Glutamatergic neuron (in vitro differentiated cells): ENCODE data around the gene PRODH2. TPM values are rescaled to one million over a fixed set of nuclear protein-coding genes. Genes with fewer than 3 reads are reported as not detected.
"Not testable (repeated sequence)": the region's sequence is repeated elsewhere in the genome, so short reads cannot be mapped to it uniquely, and the experiment has no call there.

Source experiments
- DNase-seq: peaks from one replicate; pipeline ENCODE4 v3.0.0; 2022
- H3K27ac Mint-ChIP-seq: one replicate; pipeline ENCODE4 v1.8.0; 2020; ENCODE audit warnings: mild to moderate bottlenecking, mixed read lengths, inconsistent platforms; ENCODE audit not compliant: unreplicated experiment
- H3K27me3 Mint-ChIP-seq: one replicate; pipeline ENCODE4 v1.8.0; 2020; ENCODE audit warnings: mild to moderate bottlenecking, moderate library complexity, mixed read lengths, inconsistent platforms; ENCODE audit not compliant: unreplicated experiment
- H3K36me3 Mint-ChIP-seq: one replicate; pipeline ENCODE4 v1.8.0; 2020; ENCODE audit warnings: mild to moderate bottlenecking, mixed read lengths, inconsistent platforms; ENCODE audit not compliant: unreplicated experiment
- H3K4me1 Mint-ChIP-seq: one replicate; pipeline ENCODE4 v1.8.0; 2020; ENCODE audit warnings: mild to moderate bottlenecking, low read depth, mixed read lengths, inconsistent platforms; ENCODE audit not compliant: unreplicated experiment
- H3K4me3 Mint-ChIP-seq: one replicate; pipeline ENCODE4 v1.8.0; 2020; ENCODE audit warnings: mild to moderate bottlenecking, mixed read lengths, inconsistent platforms; ENCODE audit not compliant: unreplicated experiment
- H3K9me3 Mint-ChIP-seq: one replicate; pipeline ENCODE4 v1.8.0; 2020; ENCODE audit warnings: mild to moderate bottlenecking, moderate library complexity, mixed read lengths, inconsistent platforms; ENCODE audit not compliant: unreplicated experiment
- total RNA-seq: library from RNA; stranded (reverse); fragmentation: NEBNext Ultra II Directional; extraction: Animal tissue kit (Norgen Biotek cat#: 25700); gene quantifications from one replicate; pipeline ENCODE4 v1.2.1, GENCODE V29; 2021; ENCODE audit not compliant: unreplicated experiment
- TF ChIP-seq, protein P1 (sequence below): fragments of 200-600 bp; sonication (generic); IDR thresholded peaks from one replicate; pipeline ENCODE4 v1.5.0; 2021; ENCODE audit not compliant: partially characterized antibody, unreplicated experiment

The PRODH2 gene
- total RNA-seq, 1 donor from 2014 or later = 0.64 TPM

DNA sequence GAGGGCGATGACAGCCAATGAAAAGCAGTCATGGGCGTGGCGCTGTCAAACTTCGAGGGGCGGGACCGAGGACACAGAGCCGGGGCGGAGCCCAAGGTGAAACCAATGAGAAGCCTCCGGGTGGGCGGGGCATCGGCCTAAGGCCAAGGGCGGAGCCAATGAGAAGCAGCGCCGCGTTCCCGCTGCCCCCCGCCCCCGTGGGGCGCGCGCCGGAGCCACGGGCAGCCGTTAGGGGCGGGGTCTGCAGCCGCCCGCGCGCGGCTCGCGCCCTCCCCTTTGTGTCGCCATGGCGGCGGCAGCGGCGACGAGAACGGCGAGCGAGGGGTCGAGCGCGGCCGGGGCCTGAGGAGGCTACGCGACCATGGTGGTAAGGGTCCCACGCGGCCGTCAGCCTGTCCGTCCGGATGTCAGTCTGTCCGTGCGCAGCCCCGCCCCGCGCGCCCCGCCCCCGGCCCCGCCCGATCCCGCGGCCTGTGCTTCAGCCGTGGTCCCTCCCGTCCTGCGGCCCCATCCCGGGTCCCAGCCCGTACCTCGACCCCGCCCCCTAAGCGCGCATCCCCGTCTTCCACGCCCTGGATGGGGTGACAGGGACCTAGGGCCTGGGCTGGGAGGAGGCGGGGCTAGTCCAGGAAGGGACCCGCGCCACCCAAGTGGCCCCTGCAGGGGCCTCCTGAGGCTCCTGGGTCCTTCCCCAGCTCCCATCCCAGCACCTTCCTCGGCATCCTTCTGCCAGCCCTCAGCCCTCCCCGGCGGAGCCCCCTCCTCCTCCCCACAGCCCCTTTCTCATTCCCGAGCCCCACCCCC lies 37.1 kb downstream of the PRODH2 start, which contains the start of gene ARHGAP33:
Gene ARHGAP33, plus strand, starts transcription at position 267 of the 804 bp plus-strand sequence. Its CDS starts 95 bp downstream, at position 362.
- peak; percentile 100 for DNase-seq
- H3K9me3 Mint-ChIP-seq = peaks cover 15% of the 10 kb centered on the region
- TF ChIP-seq, protein P1, sequence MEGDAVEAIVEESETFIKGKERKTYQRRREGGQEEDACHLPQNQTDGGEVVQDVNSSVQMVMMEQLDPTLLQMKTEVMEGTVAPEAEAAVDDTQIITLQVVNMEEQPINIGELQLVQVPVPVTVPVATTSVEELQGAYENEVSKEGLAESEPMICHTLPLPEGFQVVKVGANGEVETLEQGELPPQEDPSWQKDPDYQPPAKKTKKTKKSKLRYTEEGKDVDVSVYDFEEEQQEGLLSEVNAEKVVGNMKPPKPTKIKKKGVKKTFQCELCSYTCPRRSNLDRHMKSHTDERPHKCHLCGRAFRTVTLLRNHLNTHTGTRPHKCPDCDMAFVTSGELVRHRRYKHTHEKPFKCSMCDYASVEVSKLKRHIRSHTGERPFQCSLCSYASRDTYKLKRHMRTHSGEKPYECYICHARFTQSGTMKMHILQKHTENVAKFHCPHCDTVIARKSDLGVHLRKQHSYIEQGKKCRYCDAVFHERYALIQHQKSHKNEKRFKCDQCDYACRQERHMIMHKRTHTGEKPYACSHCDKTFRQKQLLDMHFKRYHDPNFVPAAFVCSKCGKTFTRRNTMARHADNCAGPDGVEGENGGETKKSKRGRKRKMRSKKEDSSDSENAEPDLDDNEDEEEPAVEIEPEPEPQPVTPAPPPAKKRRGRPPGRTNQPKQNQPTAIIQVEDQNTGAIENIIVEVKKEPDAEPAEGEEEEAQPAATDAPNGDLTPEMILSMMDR = no peak
- peaks cover 18% of the 10 kb centered on the region for H3K4me1 Mint-ChIP-seq
- peaks cover 12% of the 10 kb centered on the region for H3K36me3 Mint-ChIP-seq
- peaks cover 28% of the 10 kb centered on the region for H3K27me3 Mint-ChIP-seq
- peak within 1 kb of the TSS; percentile 94 for H3K4me3 Mint-ChIP-seq
- H3K27ac Mint-ChIP-seq = peak within 1 kb of the TSS; percentile 92

DNA sequence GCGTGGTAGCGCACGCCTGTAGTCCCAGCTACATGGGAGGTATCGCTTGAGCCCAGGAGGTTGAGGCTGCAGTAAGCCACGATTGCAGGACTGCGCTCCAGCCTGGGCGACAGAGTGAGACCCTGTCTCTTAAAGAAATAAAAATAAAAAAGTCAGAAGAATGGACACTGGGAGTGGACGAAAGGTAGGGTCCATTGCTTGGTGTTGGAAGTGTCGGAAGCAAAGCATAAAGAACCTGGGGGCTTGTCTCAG lies 37.7 kb downstream of the PRODH2 start:
- peaks cover 15% of the 10 kb centered on the region for H3K9me3 Mint-ChIP-seq
- TF ChIP-seq, protein P1 = no peak

DNA sequence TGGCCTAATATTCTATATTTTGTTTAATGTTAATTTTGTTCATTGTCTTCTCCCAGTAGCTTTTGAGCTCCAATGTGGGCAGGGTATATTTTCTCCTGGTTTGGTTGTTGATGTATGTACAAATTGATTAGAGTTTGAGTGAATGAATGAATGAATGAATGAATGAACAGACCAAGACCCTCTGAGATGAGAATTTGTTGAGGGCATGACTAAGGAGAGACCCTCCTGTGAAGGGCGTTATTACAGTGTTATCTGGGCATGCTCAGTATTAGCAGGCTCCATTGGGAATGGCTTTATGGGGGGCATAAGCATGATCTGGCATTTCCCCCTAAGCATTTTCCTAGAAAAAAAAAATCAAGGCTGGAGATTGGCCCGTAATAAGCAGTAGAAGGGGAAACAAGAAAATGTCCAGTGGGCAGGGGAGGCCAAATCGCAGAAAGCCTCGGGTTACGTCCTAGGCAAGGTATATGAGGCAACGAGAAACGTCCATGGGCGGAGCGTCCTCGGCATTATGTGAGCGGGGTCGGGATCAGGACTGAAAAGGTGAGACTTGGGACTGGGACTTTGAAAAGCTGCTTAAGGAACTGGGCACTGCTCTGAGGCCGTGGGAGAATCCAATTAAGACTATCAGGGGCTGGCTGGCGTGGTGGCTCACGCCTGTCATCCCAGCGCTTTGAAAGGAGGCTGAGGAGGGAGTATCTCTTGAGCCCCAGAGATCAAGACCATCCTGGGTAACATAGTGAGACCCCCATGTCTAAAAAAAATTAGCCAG lies 38.2 kb downstream of the PRODH2 start:
- H3K36me3 Mint-ChIP-seq = peaks cover 12% of the 10 kb centered on the region
- H3K9me3 Mint-ChIP-seq = peaks cover 15% of the 10 kb centered on the region
- H3K4me1 Mint-ChIP-seq = peaks cover 18% of the 10 kb centered on the region
- peak overlapping the region; percentile 87 for H3K4me3 Mint-ChIP-seq
- H3K27me3 Mint-ChIP-seq = peaks cover 27% of the 10 kb centered on the region
- H3K27ac Mint-ChIP-seq = peak overlapping the region; percentile 81
- no peak for DNase-seq
- TF ChIP-seq, protein P1 = no peak

More for the DNA sequence above, 37.7 kb downstream of the PRODH2 start:
- H3K27me3 Mint-ChIP-seq = peaks cover 28% of the 10 kb centered on the region
- H3K4me3 Mint-ChIP-seq = peak overlapping the region; percentile 87
- peak overlapping the region; percentile 81 for H3K27ac Mint-ChIP-seq
- DNase-seq = no peak
- peaks cover 12% of the 10 kb centered on the region for H3K36me3 Mint-ChIP-seq
- H3K4me1 Mint-ChIP-seq = peaks cover 18% of the 10 kb centered on the region

DNA sequence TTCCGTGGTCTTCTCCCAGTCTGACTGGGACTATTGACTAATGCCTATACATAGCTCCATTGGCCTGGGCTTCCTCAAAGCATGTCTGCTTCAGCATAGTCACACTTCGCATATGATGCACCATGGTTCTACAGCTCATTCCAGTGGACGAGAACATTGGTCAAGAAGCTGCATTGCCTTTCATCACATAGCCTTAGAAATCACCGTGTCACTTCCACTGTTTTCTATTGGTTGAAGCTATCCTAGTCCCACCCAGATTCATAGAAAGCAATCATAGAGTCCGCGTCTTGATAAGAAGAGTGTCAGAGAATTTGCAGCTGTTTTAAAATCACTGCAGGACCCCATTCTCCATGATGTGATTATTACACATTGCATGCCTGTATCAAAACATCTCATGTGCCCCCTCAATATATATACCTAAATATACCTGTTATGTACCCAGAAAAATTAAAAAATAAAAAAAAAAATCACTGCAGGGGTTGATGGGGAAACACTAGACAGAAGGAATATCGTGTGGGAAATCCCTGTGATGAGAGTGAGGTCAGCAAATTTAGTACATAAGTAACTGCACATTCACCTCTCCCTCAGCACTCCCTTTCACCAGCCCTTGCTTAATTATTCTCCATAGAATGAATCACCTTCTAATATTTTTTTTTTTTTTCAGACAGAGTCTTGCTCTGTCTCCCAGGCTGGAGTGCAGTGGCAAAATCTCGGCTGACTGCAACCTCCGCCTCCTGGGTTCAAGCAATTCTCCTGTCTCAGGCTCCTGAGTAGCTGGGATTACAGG lies 39.4 kb downstream of the PRODH2 start:
- Mint-ChIP-seq H3K9me3 (peaks cover 15% of the 10 kb centered on the region), H3K27ac (no peak overlapping the region), H3K36me3 (peaks cover 12% of the 10 kb centered on the region), H3K4me1 (peaks cover 19% of the 10 kb centered on the region), H3K4me3 (no peak overlapping the region), H3K27me3 (peaks cover 29% of the 10 kb centered on the region)
- no peak for DNase-seq
- TF ChIP-seq, protein P1 = no peak

DNA sequence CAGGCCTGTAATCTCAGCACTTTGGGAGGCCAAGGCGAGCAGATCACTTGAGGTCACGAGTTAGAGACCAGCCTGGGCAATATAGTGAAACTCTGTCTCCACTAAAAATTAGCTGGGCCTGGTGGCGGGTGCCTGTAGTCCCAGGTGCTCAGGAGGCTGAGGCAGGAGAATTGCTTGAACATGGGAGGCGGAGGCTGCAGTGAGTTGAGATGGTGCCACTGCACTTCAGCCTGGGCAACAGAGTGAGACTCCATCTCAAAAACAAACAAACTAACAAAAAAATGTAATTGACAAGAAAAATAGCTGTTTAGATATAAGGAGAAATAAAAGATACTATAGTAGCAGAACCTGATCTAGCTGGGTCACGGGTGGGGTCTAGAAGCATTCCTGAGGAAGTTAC lies 40.3 kb downstream of the PRODH2 start:
- DNase-seq = not testable (repeated sequence)
- H3K9me3 Mint-ChIP-seq = peaks cover 15% of the 10 kb centered on the region
- peaks cover 29% of the 10 kb centered on the region for H3K27me3 Mint-ChIP-seq

More for the DNA sequence above, 40.3 kb downstream of the PRODH2 start:
- peaks cover 12% of the 10 kb centered on the region for H3K36me3 Mint-ChIP-seq
- peaks cover 17% of the 10 kb centered on the region for H3K4me1 Mint-ChIP-seq
- H3K4me3 Mint-ChIP-seq, H3K27ac Mint-ChIP-seq: not testable (repeated sequence)
